ENCODE data around the gene TLR8.

TLR8 gene

DNA sequence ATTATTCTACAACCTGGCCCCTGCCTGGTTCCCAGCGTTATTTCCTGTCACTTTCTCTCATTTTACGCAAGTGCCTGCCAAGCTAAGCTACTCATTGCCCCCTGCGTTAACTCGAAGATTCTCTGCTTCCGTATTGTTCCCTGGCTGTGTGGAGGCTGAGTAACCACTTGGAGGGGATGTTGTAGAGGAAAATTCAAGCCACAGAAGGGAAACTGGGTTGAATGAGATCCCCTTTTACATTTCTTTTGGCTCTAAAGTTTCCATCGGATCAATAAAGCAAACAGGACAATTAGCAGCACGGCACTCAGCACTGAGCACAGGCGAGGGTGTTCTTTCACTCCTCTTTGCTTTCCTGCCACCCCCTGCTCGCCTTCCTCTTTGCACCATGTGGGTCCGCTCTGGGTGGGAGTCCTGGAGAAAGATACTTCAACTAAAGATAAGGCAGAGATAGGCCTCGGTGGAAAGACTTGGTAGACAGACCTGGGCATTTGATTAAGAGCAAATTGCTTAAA is 64.3 kb downstream of the TLR8 start:
- DNase-seq, result peak; percentile 14

DNA sequence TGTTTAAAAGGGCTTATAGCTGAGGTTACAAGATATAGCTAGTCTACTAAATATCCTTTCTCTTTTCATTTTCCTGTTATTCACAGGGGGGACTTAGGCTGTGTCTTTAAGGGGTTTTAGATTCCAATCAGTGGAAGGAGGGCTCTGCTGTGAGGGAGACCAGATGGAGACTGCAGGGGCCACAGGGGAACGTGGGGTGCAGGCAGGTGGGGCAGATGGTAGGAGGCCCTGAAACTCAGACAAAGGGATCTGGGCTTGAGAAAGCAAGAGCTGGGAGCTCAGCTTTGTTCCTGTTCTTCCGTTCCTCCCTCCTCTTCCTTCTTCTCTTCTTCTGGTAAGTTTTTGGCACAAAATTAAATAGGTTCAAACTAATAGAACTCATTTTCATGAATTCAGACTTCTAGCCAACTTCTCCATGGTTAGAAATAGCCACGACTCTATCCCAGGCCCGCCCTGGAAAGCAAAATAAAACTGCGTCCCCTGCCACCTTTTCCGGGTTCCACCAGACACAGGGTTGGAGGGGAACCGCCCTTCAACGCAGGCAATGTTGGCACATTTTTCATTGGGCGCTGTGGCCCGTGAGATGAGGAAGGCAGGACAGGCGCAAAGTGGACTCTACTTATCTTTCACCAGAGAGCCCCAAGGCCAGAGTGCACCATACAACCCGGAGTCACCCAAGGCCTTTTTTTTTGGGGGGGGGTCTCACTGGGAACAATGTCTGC is 65.0 kb downstream of the TLR8 start:
- no peak for DNase-seq

DNA sequence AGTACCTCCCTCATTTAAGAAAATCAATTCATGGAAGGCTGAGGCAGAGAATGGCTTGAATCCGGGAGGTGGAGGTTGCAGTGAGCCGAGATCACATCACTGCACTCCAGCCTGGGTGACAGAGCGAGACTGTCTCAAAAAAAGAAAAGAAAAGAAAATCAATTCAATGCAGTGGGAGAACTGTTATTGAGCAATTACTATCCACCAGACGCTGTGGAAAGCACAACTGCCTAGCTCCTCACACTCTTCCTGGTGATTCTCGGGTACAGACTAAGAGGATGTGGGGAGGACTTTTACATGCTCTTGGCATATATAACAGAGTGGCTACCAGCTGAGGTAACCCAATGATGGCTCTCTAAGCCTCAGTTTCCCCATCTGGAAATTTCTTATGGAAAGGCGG is 65.8 kb downstream of the TLR8 start:
- no peak for DNase-seq

All from kidney glomerular epithelial cell (primary cell).